SK-N-MC (cell line): ENCODE measurements around the gene EFCAB6.

Experiments
- EZH2 ChIP-seq: fragments of 200-600 bp; sonication (generic); IDR thresholded peaks from one replicate; pipeline ENCODE4 v1.6.1; 2017; ENCODE audit warnings: antibody characterized with exemption
- FOXP2 ChIP-seq: optimal IDR thresholded peaks from 2 replicates; pipeline ENCODE3; 2011; ENCODE audit warnings: mild to moderate bottlenecking, moderate library complexity; ENCODE audit not compliant: insufficient read depth; ENCODE audit errors: extremely low read length, control extremely low read depth
- POLR2AphosphoS5 ChIP-seq: IDR thresholded peaks from 2 replicates; pipeline ENCODE4 v1.6.1; 2012; ENCODE audit warnings: mild to moderate bottlenecking, low read depth, low read length, borderline replicate concordance

- TF ChIP-seq EZH2 (no peak), POLR2AphosphoS5 (no peak), FOXP2 (no peak)
Observed at GRCh38 chr22:43488031-43488866, 323.9 kb downstream of the EFCAB6 start.
